ENCODE results near the gene ANKRD34B.

ANKRD34B gene

DNA sequence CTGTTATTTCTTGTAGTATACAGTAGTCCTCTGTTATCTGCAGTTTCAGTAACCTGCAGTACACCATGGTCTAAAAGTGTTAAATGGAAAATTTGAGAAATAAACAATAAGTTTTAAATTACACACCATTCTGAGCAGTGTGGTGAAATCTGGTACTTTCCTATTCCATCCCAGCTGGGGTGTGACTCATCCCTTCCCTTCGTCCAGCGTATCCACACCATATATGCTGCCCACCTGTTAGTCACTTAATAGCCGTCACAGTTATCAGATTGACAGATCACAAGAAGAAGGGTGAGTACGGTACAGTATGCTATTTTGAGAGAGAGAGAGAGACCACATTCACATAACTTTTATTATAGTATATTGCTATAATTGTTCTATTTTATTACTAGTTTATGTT lies 53.3 kb downstream of the ANKRD34B start:
- TF ChIP-seq, protein P1, sequence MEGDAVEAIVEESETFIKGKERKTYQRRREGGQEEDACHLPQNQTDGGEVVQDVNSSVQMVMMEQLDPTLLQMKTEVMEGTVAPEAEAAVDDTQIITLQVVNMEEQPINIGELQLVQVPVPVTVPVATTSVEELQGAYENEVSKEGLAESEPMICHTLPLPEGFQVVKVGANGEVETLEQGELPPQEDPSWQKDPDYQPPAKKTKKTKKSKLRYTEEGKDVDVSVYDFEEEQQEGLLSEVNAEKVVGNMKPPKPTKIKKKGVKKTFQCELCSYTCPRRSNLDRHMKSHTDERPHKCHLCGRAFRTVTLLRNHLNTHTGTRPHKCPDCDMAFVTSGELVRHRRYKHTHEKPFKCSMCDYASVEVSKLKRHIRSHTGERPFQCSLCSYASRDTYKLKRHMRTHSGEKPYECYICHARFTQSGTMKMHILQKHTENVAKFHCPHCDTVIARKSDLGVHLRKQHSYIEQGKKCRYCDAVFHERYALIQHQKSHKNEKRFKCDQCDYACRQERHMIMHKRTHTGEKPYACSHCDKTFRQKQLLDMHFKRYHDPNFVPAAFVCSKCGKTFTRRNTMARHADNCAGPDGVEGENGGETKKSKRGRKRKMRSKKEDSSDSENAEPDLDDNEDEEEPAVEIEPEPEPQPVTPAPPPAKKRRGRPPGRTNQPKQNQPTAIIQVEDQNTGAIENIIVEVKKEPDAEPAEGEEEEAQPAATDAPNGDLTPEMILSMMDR (IDR thresholded peaks at IDR 0.05): no peak

DNA sequence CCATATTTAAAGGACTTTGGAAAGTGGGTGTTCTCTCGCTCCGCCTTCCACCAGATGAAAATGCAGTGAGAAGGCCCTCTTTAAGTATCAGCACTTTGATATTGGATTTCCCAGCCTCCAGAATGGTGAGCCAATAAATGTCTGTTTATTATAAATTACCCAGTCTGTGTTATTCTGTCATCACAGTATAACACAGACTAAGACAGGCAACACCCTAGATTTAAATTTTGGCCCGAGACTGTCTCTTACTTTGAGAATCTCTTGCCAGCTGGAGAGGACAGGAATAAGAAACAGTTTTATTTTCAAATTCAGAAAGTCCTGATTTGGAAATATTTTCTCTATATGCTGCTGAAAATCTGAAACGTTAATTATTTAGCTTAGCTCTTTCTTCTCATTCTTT lies 60.7 kb downstream of the ANKRD34B start:
- TF ChIP-seq, protein P1 (IDR thresholded peaks at IDR 0.05): no peak

DNA sequence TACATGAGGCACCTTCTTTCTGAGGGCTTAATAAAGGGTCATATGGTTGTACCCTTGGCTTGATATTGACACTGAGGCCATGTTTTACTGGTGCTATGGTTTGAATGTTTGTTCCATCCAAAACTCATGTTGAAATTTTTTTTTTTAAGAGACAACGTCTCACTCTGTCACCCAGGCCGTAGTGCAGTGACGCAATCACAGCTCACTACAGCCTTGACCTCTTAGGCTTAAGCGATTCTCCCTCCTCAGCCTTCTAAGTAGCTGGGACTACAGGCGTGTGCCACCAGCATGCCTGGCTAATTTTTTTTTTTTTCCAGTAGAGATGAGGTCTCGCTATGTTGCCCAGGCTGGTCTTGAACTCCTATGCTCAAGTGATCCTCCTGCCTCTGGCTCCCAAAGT lies 61.2 kb downstream of the ANKRD34B start:
- TF ChIP-seq, protein P1 (IDR thresholded peaks at IDR 0.05): no peak

DNA sequence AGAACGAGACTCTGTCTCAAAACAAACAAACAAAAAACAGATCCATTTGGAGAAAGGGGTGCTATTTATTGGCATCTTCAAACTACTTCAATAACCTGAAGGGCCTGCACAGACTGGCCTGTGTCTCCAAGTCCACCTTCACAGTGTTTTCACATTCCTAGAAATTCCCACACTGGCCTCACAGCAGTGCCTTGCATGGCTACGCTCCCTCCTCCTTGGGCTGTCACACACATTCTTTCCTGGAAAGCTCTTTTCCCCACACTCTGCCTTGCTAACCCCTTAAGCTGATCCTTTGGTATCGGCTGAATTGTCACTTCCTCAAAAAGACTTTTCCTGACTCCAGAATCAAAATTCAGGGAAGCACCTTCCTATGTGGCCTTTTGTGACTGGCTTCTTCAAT lies 62.4 kb downstream of the ANKRD34B start:
- TF ChIP-seq, protein P1 (IDR thresholded peaks at IDR 0.05): no peak

All from LNCAP (cell line).